WTC11 (cell line): Measurements from ENCODE around the gene HMGN4. TPM values are rescaled to one million over a fixed set of nuclear protein-coding genes. Genes with fewer than 3 reads are reported as not detected.

Experiments used
- ATAC-seq: fragments of 200-7000 bp; cut with Tn5 transposase; 2 replicates; pipeline ENCODE4 v1.10.0; 2021; ENCODE audit warnings: mild to moderate bottlenecking, moderate library complexity
- CTCF ChIA-PET: fragments of 300-600 bp; sonication (Branson Sonifier 250); formaldehyde crosslinking; loops from one replicate; lab custom pipeline; 2021; ENCODE audit warnings: antibody characterized with exemption; lab: Charles Lee
- POLR2A ChIA-PET: fragments of 350-600 bp; sonication (Branson Sonifier 250); formaldehyde crosslinking; loops from one replicate; lab custom pipeline; 2021; ENCODE audit warnings: antibody characterized with exemption; lab: Charles Lee
- DNase-seq: peaks from one replicate; pipeline ENCODE4 v3.0.0; 2021; ENCODE audit warnings: low spot score
- H3K27ac Mint-ChIP-seq: 2 replicates; pipeline ENCODE4 v1.8.0; 2021; ENCODE audit warnings: mixed read lengths
- H3K27me3 Mint-ChIP-seq: 2 replicates; pipeline ENCODE4 v1.8.0; 2021; ENCODE audit warnings: low read depth, mild to moderate bottlenecking, moderate library complexity, mixed read lengths
- H3K36me3 Mint-ChIP-seq: 2 replicates; pipeline ENCODE4 v1.8.0; 2021; ENCODE audit warnings: mixed read lengths
- H3K4me1 Mint-ChIP-seq: 2 replicates; pipeline ENCODE4 v1.8.0; 2022; ENCODE audit warnings: mixed read lengths
- H3K4me3 Mint-ChIP-seq: 2 replicates; pipeline ENCODE4 v1.8.0; 2021; ENCODE audit warnings: mild to moderate bottlenecking, moderate library complexity, mixed read lengths
- H3K9me3 Mint-ChIP-seq: 2 replicates; pipeline ENCODE4 v1.8.0; 2021; ENCODE audit warnings: mixed read lengths
- AR ChIP-seq: fragments of 250-450 bp; sonication (Bioruptor Pico); IDR thresholded peaks from 2 replicates; pipeline ENCODE4 v1.9.0; 2021; ENCODE audit warnings: mild to moderate bottlenecking
- ETV6 ChIP-seq: sonication (generic); formaldehyde crosslinking; IDR thresholded peaks from 2 replicates; pipeline ENCODE4 v1.8.1; 2022; ENCODE audit warnings: mild to moderate bottlenecking, missing genetic modification reagents
- GABPB1 ChIP-seq: sonication (generic); formaldehyde crosslinking; IDR thresholded peaks from 2 replicates; pipeline ENCODE4 v1.8.1; 2023; ENCODE audit warnings: mild to moderate bottlenecking, missing genetic modification reagents
- HMGA2 ChIP-seq: fragments of 250-450 bp; sonication (Bioruptor Pico); IDR thresholded peaks from 2 replicates; pipeline ENCODE4 v1.4.0; 2021; ENCODE audit warnings: mild to moderate bottlenecking, moderate library complexity
- KAT7 ChIP-seq: sonication (generic); formaldehyde crosslinking; IDR thresholded peaks from 2 replicates; pipeline ENCODE4 v1.8.1; 2023; ENCODE audit warnings: missing genetic modification reagents, mild to moderate bottlenecking, borderline replicate concordance
- MXD4 ChIP-seq: fragments of 250-450 bp; sonication (Bioruptor Pico); IDR thresholded peaks from 2 replicates; pipeline ENCODE4 v1.8.0; 2021; ENCODE audit warnings: mild to moderate bottlenecking, moderate library complexity, borderline replicate concordance
- SP1 ChIP-seq: sonication (generic); formaldehyde crosslinking; conservative IDR thresholded peaks from 2 replicates; pipeline ENCODE4 v1.8.1; 2022; ENCODE audit warnings: missing genetic modification reagents
- TEAD1 ChIP-seq: sonication (generic); formaldehyde crosslinking; IDR thresholded peaks from 2 replicates; pipeline ENCODE4 v1.8.0; 2022; ENCODE audit warnings: mild to moderate bottlenecking, missing genetic modification reagents
- USF2 ChIP-seq: sonication (generic); formaldehyde crosslinking; IDR thresholded peaks from 2 replicates; pipeline ENCODE4 v1.8.1; 2023; ENCODE audit warnings: mild to moderate bottlenecking, missing genetic modification reagents, moderate library complexity
- ZMAT4 ChIP-seq: fragments of 250-450 bp; sonication (Bioruptor Pico); IDR thresholded peaks from 2 replicates; pipeline ENCODE4 v1.9.0; 2021; ENCODE audit warnings: mild to moderate bottlenecking
- ZNF232 ChIP-seq: sonication (generic); formaldehyde crosslinking; IDR thresholded peaks from 2 replicates; pipeline ENCODE4 v1.8.0; 2022; ENCODE audit warnings: mild to moderate bottlenecking, missing genetic modification reagents
- ZNF263 ChIP-seq: sonication (generic); formaldehyde crosslinking; IDR thresholded peaks from 2 replicates; pipeline ENCODE4 v1.8.1; 2022; ENCODE audit warnings: low read depth, mild to moderate bottlenecking, moderate library complexity, missing genetic modification reagents
- ZNF317 ChIP-seq: sonication (generic); formaldehyde crosslinking; IDR thresholded peaks from 2 replicates; pipeline ENCODE4 v1.8.1; 2023; ENCODE audit warnings: low read depth, mild to moderate bottlenecking, moderate library complexity, missing genetic modification reagents, borderline replicate concordance
- ZNF423 ChIP-seq: fragments of 250-450 bp; sonication (Bioruptor Pico); IDR thresholded peaks from 2 replicates; pipeline ENCODE4 v2.1.2; 2022; ENCODE audit warnings: mild to moderate bottlenecking, moderate library complexity
- ZNF671 ChIP-seq: fragments of 250-450 bp; sonication (Bioruptor Pico); IDR thresholded peaks from 2 replicates; pipeline ENCODE4 v1.8.0; 2021; ENCODE audit warnings: mild to moderate bottlenecking
- total RNA-seq: library from RNA; stranded (reverse); gene quantifications from 3 replicates; pipeline ENCODE4 v1.2.3, GENCODE V29; 2021
- TF ChIP-seq, protein P1 (sequence below): sonication (generic); formaldehyde crosslinking; IDR thresholded peaks from 2 replicates; pipeline ENCODE4 v1.8.1; 2022; ENCODE audit warnings: mild to moderate bottlenecking, missing genetic modification reagents, moderate library complexity, borderline replicate concordance
- TF ChIP-seq, protein P2 (sequence below): sonication (generic); formaldehyde crosslinking; IDR thresholded peaks from 2 replicates; pipeline ENCODE4 v1.8.1; 2023; ENCODE audit warnings: mild to moderate bottlenecking, moderate library complexity, missing genetic modification reagents
- TF ChIP-seq, protein P3 (sequence below): sonication (generic); formaldehyde crosslinking; IDR thresholded peaks from 2 replicates; pipeline ENCODE4 v1.8.0; 2022; ENCODE audit warnings: mild to moderate bottlenecking, missing genetic modification reagents
- TF ChIP-seq, protein P4 (sequence below): fragments of 250-450 bp; sonication (Bioruptor Pico); conservative IDR thresholded peaks from 2 replicates; pipeline ENCODE4 v1.9.0; 2021; ENCODE audit warnings: mild to moderate bottlenecking

The HMGN4 gene
- total RNA-seq, 1 experiment from 2014 or later: 57.1 TPM

GRCh38 chr6:26553264-26553634 lies 15.1 kb downstream of the HMGN4 start:
- no peaks in the 10 kb centered on the region for H3K27me3 Mint-ChIP-seq
- ChIA-PET CTCF (interaction anchor here (0.5 to 1.5 kb wide), 2 partner anchors 21 to 212 kb away, joined by 4 to 5 read pairs; no protein-coding TSS in a partner anchor), POLR2A (interaction anchor here (0.5 kb wide), 1 partner anchor 20 kb away, joined by 9 read pairs; no protein-coding TSS in a partner anchor)
- peaks cover 22% of the 10 kb centered on the region for H3K4me1 Mint-ChIP-seq
- H3K36me3 Mint-ChIP-seq: no peaks in the 10 kb centered on the region
- DNase-seq (peak; percentile 75), ATAC-seq (peak; percentile 3)
- no peak overlapping the region for H3K27ac Mint-ChIP-seq
- no peaks in the 10 kb centered on the region for H3K9me3 Mint-ChIP-seq
- peak; percentile 53; the same call in 1 of the 2 replicates for TF ChIP-seq ZNF232 (CRISPR knock-in tag)
- 0 out of 2 replicates have a peak, but pooled peaks have one; percentile 4 for TF ChIP-seq HMGA2 (CRISPR knock-in tag)
- no peak for TF ChIP-seq ZMAT4
- peak; percentile 68; the same call in 1 of the 2 replicates for TF ChIP-seq AR
- TF ChIP-seq, protein P1, sequence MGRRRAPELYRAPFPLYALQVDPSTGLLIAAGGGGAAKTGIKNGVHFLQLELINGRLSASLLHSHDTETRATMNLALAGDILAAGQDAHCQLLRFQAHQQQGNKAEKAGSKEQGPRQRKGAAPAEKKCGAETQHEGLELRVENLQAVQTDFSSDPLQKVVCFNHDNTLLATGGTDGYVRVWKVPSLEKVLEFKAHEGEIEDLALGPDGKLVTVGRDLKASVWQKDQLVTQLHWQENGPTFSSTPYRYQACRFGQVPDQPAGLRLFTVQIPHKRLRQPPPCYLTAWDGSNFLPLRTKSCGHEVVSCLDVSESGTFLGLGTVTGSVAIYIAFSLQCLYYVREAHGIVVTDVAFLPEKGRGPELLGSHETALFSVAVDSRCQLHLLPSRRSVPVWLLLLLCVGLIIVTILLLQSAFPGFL (CRISPR knock-in tag): no peak
- no peak for TF ChIP-seq KAT7 (CRISPR knock-in tag)
- 0 out of 2 replicates have a peak, but pooled peaks have one; percentile 14 for TF ChIP-seq ZNF263 (CRISPR knock-in tag)
- TF ChIP-seq ZNF671 (CRISPR knock-in tag): peak; percentile 52; the same call in 1 of the 2 replicates
- no peak overlapping the region for H3K4me3 Mint-ChIP-seq

DNA sequence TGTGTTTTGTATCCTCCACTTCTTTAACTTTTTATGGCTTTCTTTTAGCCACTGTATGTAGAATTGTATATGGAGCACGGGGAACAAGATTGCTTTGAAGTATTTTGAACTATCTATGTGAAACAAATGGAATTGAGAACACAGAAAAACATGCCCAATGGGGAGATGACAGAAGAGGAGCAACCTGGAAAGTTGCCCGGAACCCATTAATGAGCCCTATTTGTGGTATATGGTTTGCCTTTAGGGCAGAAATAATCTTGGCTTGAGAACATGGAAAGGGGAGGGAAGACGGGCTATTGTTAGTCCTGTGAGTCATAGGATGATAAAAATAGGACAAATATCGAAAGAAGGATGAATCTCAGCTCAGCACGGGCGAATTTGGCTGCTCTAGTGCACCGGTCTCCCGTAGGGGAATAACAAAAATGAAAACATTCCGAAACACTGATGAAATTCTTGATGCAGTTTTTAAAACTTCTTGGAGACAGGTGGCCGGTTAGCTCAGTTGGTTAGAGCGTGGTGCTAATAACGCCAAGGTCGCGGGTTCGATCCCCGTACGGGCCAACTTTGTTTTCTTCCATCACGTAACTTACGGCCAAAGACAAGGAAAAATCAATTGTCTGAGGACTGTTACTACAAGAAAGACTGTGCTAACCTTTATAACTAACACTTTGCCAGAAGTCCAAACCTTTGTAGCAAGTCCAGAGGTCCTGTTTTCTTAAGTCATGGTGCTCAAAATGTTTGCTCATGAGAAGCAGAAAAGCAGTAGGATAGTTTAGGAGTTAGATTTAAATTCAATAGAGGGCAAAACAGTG lies 15.7 kb downstream of the HMGN4 start:
- CTCF ChIA-PET: interaction anchor here (0.5 to 1.5 kb wide), 2 partner anchors 20 to 212 kb away, joined by 4 to 5 read pairs; no protein-coding TSS in a partner anchor
- DNase-seq: peak; percentile 83

More for the DNA sequence above, 15.7 kb downstream of the HMGN4 start:
- TF ChIP-seq ZNF423 (CRISPR knock-in tag) (no peak), MXD4 (CRISPR knock-in tag) (0 out of 2 replicates have a peak, but pooled peaks have one; percentile 39), USF2 (no peak), GABPB1 (CRISPR knock-in tag) (peak; percentile 73), ZNF317 (no peak), SP1 (CRISPR knock-in tag) (0 out of 2 replicates have a peak, but pooled peaks have one; percentile 39), TEAD1 (peak; percentile 60; the same call in 1 of the 2 replicates), ETV6 (peak; percentile 35; the same call in 1 of the 2 replicates)
- TF ChIP-seq, protein P2, sequence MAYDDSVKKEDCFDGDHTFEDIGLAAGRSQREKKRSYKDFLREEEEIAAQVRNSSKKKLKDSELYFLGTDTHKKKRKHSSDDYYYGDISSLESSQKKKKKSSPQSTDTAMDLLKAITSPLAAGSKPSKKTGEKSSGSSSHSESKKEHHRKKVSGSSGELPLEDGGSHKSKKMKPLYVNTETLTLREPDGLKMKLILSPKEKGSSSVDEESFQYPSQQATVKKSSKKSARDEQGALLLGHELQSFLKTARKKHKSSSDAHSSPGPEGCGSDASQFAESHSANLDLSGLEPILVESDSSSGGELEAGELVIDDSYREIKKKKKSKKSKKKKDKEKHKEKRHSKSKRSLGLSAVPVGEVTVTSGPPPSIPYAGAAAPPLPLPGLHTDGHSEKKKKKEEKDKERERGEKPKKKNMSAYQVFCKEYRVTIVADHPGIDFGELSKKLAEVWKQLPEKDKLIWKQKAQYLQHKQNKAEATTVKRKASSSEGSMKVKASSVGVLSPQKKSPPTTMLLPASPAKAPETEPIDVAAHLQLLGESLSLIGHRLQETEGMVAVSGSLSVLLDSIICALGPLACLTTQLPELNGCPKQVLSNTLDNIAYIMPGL: peak; percentile 87
- TF ChIP-seq, protein P3, sequence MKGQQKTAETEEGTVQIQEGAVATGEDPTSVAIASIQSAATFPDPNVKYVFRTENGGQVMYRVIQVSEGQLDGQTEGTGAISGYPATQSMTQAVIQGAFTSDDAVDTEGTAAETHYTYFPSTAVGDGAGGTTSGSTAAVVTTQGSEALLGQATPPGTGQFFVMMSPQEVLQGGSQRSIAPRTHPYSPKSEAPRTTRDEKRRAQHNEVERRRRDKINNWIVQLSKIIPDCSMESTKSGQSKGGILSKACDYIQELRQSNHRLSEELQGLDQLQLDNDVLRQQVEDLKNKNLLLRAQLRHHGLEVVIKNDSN: no peak
- TF ChIP-seq, protein P4, sequence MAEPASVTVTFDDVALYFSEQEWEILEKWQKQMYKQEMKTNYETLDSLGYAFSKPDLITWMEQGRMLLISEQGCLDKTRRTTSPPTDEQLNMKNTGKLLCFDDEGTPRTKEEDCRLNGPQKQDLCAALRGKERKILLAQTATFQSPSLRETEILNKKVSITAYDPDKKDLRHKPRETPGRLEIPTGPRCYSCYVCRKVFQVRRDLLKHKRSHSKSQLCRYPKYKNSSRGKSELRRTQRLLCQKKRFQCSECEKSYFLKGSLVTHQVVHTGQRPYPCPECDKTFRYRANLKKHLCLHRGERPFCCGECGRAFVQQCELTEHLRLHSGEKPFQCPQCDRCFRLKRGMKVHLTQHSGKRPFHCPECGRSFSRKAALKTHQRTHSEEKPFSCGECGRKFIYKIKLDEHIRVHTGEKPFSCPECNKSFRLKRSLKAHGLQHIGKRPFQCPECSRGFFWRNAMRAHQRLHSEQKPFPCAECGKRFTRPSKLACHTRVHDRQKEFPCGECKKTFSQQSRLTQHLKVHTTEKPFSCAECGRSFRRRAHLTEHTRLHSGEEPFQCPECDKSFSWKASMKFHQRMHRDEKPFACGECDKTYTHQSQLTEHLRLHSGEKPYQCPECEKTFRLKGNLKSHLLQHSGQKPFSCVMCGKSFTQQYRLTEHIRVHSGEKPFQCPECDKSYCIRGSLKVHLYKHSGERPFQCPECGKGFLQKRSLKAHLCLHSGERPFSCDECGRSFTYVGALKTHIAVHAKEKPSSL: 0 out of 2 replicates have a peak, but pooled peaks have one; percentile 45
- TF ChIP-seq, all 79 proteins: peak for 7
- POLR2A ChIA-PET: interaction anchor here (0.5 kb wide), 1 partner anchor 19 kb away, joined by 9 read pairs; no protein-coding TSS in a partner anchor
- no peaks in the 10 kb centered on the region for H3K36me3 Mint-ChIP-seq
- H3K4me3 Mint-ChIP-seq: no peak overlapping the region
- H3K4me1 Mint-ChIP-seq: peaks cover 22% of the 10 kb centered on the region
- no peaks in the 10 kb centered on the region for H3K27me3 Mint-ChIP-seq
- H3K9me3 Mint-ChIP-seq: no peaks in the 10 kb centered on the region
- ATAC-seq: peak; percentile 29
- no peak overlapping the region for H3K27ac Mint-ChIP-seq
